ENCODE data around the gene GPC1.

The GPC1 gene

GRCh38 chr2:240507778-240508251 lies 72.4 kb downstream of the GPC1 start:
- Histone ChIP-seq H3K4me3 (ENCODE audit: low read depth, low read length) (no peak overlapping the region), H3K27ac (ENCODE audit: extremely low read depth, low read depth, low read length) (no peak overlapping the region), H3K9me3 (ENCODE audit: control insufficient read depth, insufficient read depth, low read depth, low read length) (no peaks in the 10 kb centered on the region), H3K4me1 (ENCODE audit: control insufficient read depth, insufficient read depth, low read length) (no peaks in the 10 kb centered on the region), H3K36me3 (ENCODE audit: control insufficient read depth in 2 of 2, insufficient read depth in 1 of 2, low read length in 2 of 2) (peaks cover 0 to 12% of the 10 kb centered on the region in 2 experiments; a peak in 1 of 3 replicates)
- POLR2A ChIA-PET = no interaction called here
- TF ChIP-seq, protein P1, sequence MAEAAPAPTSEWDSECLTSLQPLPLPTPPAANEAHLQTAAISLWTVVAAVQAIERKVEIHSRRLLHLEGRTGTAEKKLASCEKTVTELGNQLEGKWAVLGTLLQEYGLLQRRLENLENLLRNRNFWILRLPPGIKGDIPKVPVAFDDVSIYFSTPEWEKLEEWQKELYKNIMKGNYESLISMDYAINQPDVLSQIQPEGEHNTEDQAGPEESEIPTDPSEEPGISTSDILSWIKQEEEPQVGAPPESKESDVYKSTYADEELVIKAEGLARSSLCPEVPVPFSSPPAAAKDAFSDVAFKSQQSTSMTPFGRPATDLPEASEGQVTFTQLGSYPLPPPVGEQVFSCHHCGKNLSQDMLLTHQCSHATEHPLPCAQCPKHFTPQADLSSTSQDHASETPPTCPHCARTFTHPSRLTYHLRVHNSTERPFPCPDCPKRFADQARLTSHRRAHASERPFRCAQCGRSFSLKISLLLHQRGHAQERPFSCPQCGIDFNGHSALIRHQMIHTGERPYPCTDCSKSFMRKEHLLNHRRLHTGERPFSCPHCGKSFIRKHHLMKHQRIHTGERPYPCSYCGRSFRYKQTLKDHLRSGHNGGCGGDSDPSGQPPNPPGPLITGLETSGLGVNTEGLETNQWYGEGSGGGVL (tag by site-specific recombination; IDR thresholded peaks at IDR 0.05) = no peak
- no peak for TF ChIP-seq SP7 (tag by site-specific recombination; IDR thresholded peaks at IDR 0.05)
- CTCF ChIA-PET = interaction anchor here (0.7 to 1.3 kb wide), 2 partner anchors 58 to 202 kb away, joined by 3 read pairs; no protein-coding TSS in a partner anchor

- Histone ChIP-seq H3K36me3 (ENCODE audit: control insufficient read depth in 2 of 2, insufficient read depth in 1 of 2, low read length in 2 of 2) (peaks cover 0 to 12% of the 10 kb centered on the region in 2 experiments; a peak in 1 of 3 replicates), H3K4me3 (ENCODE audit: low read depth, low read length) (no peak overlapping the region), H3K9me3 (ENCODE audit: control insufficient read depth, insufficient read depth, low read depth, low read length) (no peaks in the 10 kb centered on the region), H3K27ac (ENCODE audit: extremely low read depth, low read depth, low read length) (no peak overlapping the region), H3K4me1 (ENCODE audit: control insufficient read depth, insufficient read depth, low read length) (no peaks in the 10 kb centered on the region)
- TF ChIP-seq ZBTB17 (tag by site-specific recombination; IDR thresholded peaks at IDR 0.05) = peak; percentile 76; the same call in 1 of the 2 replicates
- TF ChIP-seq HOXC10 (CRISPR knock-in tag; IDR thresholded peaks at IDR 0.05) = no peak
- TF ChIP-seq, protein P2, sequence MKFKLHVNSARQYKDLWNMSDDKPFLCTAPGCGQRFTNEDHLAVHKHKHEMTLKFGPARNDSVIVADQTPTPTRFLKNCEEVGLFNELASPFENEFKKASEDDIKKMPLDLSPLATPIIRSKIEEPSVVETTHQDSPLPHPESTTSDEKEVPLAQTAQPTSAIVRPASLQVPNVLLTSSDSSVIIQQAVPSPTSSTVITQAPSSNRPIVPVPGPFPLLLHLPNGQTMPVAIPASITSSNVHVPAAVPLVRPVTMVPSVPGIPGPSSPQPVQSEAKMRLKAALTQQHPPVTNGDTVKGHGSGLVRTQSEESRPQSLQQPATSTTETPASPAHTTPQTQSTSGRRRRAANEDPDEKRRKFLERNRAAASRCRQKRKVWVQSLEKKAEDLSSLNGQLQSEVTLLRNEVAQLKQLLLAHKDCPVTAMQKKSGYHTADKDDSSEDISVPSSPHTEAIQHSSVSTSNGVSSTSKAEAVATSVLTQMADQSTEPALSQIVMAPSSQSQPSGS (tag by site-specific recombination; IDR thresholded peaks at IDR 0.05; ENCODE audit: low read depth) = no peak
- peak; percentile 96 for TF ChIP-seq ZNF366 (tag by site-specific recombination; conservative IDR thresholded peaks at IDR 0.05)
- ChIA-PET POLR2A (no interaction called here), CTCF (interaction anchor here (1.3 kb wide), 1 partner anchor 57 kb away, joined by 3 read pairs; no protein-coding TSS in a partner anchor)
These were observed 73.5 kb downstream of the GPC1 start for GRCh38 chr2:240508832-240509545.

DNA sequence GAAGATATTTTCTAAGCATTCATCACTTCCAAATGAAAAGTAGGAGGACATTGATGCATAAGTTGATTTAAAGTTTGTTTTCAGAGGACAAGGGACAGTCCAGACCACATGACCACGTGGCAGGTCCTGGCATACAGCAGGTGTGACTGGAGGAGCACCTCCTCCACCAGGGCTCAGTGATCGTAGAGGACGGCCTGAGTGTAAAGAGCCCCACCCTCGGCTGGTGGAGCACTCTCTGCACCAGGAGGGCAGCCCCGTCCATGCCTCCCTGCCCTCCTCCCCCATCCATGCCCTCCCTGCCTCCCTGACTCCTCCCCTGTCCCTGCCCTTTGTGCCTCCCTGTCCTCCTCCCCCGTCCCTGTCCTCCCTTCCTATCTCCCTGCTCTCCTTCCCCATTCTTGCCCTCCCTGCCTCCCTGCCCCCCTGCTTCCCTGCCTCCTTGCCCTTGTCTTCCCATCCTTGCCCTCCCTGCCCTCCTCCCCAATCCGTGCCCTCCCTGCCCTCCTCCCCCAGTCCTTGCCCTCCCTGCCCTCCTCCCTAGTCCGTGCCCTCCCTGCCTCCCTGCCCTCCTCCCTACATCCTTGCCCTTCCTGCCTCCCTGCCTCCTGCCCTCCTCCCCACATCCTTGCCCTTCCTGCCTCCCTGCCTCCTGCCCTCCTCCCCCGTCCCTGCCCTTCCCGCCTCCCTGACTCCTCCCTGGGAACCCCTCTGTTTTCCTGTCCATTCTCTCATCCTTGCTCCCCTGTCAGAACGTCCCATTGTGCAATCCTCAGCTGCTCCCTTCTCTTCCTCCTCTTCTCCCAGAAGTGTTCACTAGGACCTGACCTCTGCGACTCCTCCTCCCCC lies 74.4 kb downstream of the GPC1 start:
- no peak overlapping the region for H3K4me3 ChIP-seq (ENCODE audit: low read depth, low read length)
- H3K36me3 ChIP-seq (ENCODE audit: control insufficient read depth in 2 of 2, insufficient read depth in 1 of 2, low read length in 2 of 2) = peaks cover 0 to 12% of the 10 kb centered on the region in 2 experiments; a peak in 1 of 3 replicates
- no peak overlapping the region for H3K27ac ChIP-seq (ENCODE audit: extremely low read depth, low read depth, low read length)
- H3K4me1 ChIP-seq (ENCODE audit: control insufficient read depth, insufficient read depth, low read length) = no peaks in the 10 kb centered on the region
- TF ChIP-seq ZNF341 (tag by site-specific recombination; IDR thresholded peaks at IDR 0.05; ENCODE audit: low read depth) (peak; percentile 27; the same call in 1 of the 2 replicates), WT1 (tag by site-specific recombination; IDR thresholded peaks at IDR 0.05) (peak; percentile 76; the same call in 1 of the 2 replicates), FEZF1 (tag by site-specific recombination; IDR thresholded peaks at IDR 0.05) (no peak), CTCF (tag by site-specific recombination; IDR thresholded peaks at IDR 0.05) (no peak), ZNF654 (tag by site-specific recombination; IDR thresholded peaks at IDR 0.05; ENCODE audit: low read depth) (no peak), ZNF501 (tag by site-specific recombination; IDR thresholded peaks at IDR 0.05) (no peak)
- TF ChIP-seq, protein P3, sequence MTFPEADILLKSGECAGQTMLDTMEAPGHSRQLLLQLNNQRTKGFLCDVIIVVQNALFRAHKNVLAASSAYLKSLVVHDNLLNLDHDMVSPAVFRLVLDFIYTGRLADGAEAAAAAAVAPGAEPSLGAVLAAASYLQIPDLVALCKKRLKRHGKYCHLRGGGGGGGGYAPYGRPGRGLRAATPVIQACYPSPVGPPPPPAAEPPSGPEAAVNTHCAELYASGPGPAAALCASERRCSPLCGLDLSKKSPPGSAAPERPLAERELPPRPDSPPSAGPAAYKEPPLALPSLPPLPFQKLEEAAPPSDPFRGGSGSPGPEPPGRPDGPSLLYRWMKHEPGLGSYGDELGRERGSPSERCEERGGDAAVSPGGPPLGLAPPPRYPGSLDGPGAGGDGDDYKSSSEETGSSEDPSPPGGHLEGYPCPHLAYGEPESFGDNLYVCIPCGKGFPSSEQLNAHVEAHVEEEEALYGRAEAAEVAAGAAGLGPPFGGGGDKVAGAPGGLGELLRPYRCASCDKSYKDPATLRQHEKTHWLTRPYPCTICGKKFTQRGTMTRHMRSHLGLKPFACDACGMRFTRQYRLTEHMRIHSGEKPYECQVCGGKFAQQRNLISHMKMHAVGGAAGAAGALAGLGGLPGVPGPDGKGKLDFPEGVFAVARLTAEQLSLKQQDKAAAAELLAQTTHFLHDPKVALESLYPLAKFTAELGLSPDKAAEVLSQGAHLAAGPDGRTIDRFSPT (tag by site-specific recombination; IDR thresholded peaks at IDR 0.05) = no peak
- TF ChIP-seq, protein P4, sequence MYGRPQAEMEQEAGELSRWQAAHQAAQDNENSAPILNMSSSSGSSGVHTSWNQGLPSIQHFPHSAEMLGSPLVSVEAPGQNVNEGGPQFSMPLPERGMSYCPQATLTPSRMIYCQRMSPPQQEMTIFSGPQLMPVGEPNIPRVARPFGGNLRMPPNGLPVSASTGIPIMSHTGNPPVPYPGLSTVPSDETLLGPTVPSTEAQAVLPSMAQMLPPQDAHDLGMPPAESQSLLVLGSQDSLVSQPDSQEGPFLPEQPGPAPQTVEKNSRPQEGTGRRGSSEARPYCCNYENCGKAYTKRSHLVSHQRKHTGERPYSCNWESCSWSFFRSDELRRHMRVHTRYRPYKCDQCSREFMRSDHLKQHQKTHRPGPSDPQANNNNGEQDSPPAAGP (tag by site-specific recombination; IDR thresholded peaks at IDR 0.05) = peak; percentile 92
- CTCF ChIA-PET = no interaction called here
- POLR2A ChIA-PET = no interaction called here
- H3K9me3 ChIP-seq (ENCODE audit: control insufficient read depth, insufficient read depth, low read depth, low read length) = no peaks in the 10 kb centered on the region

Data from HEK293 (cell line).